Measurements from ENCODE around the gene MYO1G. TPM values are rescaled to one million over a fixed set of nuclear protein-coding genes. Genes with fewer than 3 reads are reported as not detected.
A peak's percentile ranks its signal among the peaks of the same experiment; 100 is the strongest.
"Not testable (repeated sequence)": the region's sequence is repeated elsewhere in the genome, so short reads cannot be mapped to it uniquely, and the experiment has no call there.

MYO1G gene
- total and polyA plus RNA-seq, 9 of the 15 experiments (the other 6 are each of a cell fraction or from before 2014, with no cell fraction given) = 0.03 to 0.62 (median 0.13) TPM; not detected in 1

DNA sequence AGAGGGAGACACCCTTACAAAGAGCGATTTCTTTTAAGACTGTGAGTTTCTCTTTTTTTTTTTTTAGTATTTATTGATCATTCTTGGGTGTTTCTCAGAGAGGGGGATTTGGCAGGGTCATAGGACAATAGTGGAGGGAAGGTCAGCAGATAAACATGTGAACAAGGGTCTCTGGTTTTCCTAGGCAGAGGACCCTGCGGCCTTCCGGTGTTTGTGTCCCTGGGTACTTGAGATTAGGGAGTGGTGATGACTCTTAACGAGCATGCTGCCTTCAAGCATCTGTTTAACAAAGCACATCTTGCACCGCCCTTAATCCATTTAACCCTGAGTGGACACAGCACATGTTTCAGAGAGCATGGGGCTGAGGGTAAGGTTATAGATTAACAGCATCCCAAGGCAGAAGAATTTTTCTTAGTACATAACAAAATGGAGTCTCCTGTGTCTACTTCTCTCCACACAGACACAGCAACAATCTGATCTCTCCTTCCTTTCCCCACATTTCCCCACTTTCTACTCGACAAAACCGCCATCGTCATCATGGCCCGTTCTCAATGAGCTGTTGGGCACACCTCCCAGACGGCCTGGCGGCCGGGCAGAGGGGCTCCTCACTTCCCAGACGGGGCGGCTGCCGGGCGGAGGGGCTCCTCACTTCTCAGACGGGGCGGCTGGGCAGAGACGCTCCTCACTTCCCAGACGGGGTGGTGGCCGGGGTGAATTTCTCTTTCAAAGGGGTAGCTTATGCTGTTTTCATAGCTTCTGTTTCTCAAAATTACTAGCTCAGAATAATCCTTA, 13.4 kb upstream of the MYO1G start:
- ATAC-seq; H3K4me3 ChIP-seq; in situ Hi-C loops (cut with MboI); H3K27me3 ChIP-seq (ENCODE audit: control insufficient read depth in 2 of 2, insufficient read depth in 2 of 2, low read length in 2 of 2); intact Hi-C loops (cut with micrococcal nuclease); H3K9me3 ChIP-seq (replicated peaks; ENCODE audit: control insufficient read depth, insufficient read depth, low read depth, low read length); H3K79me2 ChIP-seq (ENCODE audit: control insufficient read depth, insufficient read depth, low read length); H3K4me2 ChIP-seq (ENCODE audit: insufficient read depth, low read length); H4K20me1 ChIP-seq (replicated peaks; ENCODE audit: control insufficient read depth, insufficient read depth, low read length); FAIRE-seq; BruUV-seq (replicated peaks); CTCF ChIA-PET (ENCODE audit: low intra/inter-chr PET ratio); H3K36me3 ChIP-seq (ENCODE audit: control insufficient read depth, insufficient read depth, low read length); H3K9me1 ChIP-seq (ENCODE audit: control insufficient read depth, insufficient read depth, low read length): not testable (repeated sequence)
- Histone ChIP-seq H2AFZ (ENCODE audit: low read depth, low read length) (peak overlapping the region; percentile 82), H3K27ac (ENCODE audit: extremely low read depth, low read depth, low read length) (peak overlapping the region; percentile 84), H3K9ac (ENCODE audit: insufficient read depth in 1 of 2, low read depth in 2 of 2, low read length in 2 of 2) (peak overlapping the region in 1 of 2 experiments; percentile 59; a peak in 2 of 4 replicates), H3K4me1 (replicated peaks in 1 of 2; ENCODE audit: control insufficient read depth in 2 of 2, insufficient read depth in 2 of 2, low read length in 2 of 2) (peaks cover 28 to 63% of the 10 kb centered on the region in 2 experiments)
- POLR2A ChIA-PET = interaction anchor here (0.6 to 1.0 kb wide), 3 partner anchors 10 to 119 kb away, joined by 3 read pairs; partner anchors contain the start of gene TBRG4
- DNase-seq (ENCODE audit: extremely low read depth in 1 of 4, low spot score in 3 of 4) = peak in 1 of 4 experiments; percentile 59
- 40% methylated on average over 9 of the region's 21 CpGs for WGBS (ENCODE audit: insufficient coverage, low coverage, missing lambda C conversion rate)
- TF ChIP-seq ZBTB17 (CRISPR knock-in tag; IDR thresholded peaks at IDR 0.05) = peak; percentile 88
- peak; percentile 69; the same call in 1 of the 2 replicates for TF ChIP-seq NFXL1 (CRISPR knock-in tag; IDR thresholded peaks at IDR 0.05)
- TF ChIP-seq POLR2AphosphoS5 (IDR thresholded peaks at IDR 0.05; ENCODE audit: control insufficient read depth, insufficient read depth, low read depth, low read length) = peak; percentile 33; the same call in 1 of the 2 replicates
- TF ChIP-seq KDM1A (IDR thresholded peaks at IDR 0.05) = peak; percentile 77 to 81
- peak; percentile 98 for TF ChIP-seq DMBX1 (CRISPR knock-in tag; IDR thresholded peaks at IDR 0.05; ENCODE audit: borderline replicate concordance)
- TF ChIP-seq KLF13 (tag; IDR thresholded peaks at IDR 0.05; ENCODE audit: borderline replicate concordance, low read depth) = peak; percentile 67; the same call in 1 of the 2 replicates
- TF ChIP-seq ETV1 (tag; conservative IDR thresholded peaks at IDR 0.05; ENCODE audit: low read depth) = peak; percentile 74
- TF ChIP-seq GTF2A2 (tag; IDR thresholded peaks at IDR 0.05) = peak; percentile 59; the same call in 1 of the 2 replicates
- peak; percentile 84 for TF ChIP-seq TCF3 (CRISPR knock-in tag; IDR thresholded peaks at IDR 0.05)
- TF ChIP-seq, protein P1, sequence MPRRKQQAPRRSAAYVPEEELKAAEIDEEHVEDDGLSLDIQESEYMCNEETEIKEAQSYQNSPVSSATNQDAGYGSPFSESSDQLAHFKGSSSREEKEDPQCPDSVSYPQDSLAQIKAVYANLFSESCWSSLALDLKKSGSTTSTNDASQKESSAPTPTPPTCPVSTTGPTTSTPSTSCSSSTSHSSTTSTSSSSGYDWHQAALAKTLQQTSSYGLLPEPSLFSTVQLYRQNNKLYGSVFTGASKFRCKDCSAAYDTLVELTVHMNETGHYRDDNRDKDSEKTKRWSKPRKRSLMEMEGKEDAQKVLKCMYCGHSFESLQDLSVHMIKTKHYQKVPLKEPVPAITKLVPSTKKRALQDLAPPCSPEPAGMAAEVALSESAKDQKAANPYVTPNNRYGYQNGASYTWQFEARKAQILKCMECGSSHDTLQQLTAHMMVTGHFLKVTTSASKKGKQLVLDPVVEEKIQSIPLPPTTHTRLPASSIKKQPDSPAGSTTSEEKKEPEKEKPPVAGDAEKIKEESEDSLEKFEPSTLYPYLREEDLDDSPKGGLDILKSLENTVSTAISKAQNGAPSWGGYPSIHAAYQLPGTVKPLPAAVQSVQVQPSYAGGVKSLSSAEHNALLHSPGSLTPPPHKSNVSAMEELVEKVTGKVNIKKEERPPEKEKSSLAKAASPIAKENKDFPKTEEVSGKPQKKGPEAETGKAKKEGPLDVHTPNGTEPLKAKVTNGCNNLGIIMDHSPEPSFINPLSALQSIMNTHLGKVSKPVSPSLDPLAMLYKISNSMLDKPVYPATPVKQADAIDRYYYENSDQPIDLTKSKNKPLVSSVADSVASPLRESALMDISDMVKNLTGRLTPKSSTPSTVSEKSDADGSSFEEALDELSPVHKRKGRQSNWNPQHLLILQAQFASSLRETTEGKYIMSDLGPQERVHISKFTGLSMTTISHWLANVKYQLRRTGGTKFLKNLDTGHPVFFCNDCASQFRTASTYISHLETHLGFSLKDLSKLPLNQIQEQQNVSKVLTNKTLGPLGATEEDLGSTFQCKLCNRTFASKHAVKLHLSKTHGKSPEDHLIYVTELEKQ (CRISPR knock-in tag; IDR thresholded peaks at IDR 0.05) = peak; percentile 88
- peak; percentile 75; the same call in 1 of the 2 replicates for TF ChIP-seq ZNF766 (CRISPR knock-in tag; conservative IDR thresholded peaks at IDR 0.05)
- peak; percentile 78; the same call in 1 of the 2 replicates for TF ChIP-seq ZNF133 (CRISPR knock-in tag; IDR thresholded peaks at IDR 0.05)
- peak; percentile 37 to 63; a peak in 3 of 4 replicates for TF ChIP-seq TRIM24 (IDR thresholded peaks at IDR 0.05)
- peak; percentile 88 for TF ChIP-seq ZNF41 (CRISPR knock-in tag; conservative IDR thresholded peaks at IDR 0.05)
- TF ChIP-seq, protein P2, sequence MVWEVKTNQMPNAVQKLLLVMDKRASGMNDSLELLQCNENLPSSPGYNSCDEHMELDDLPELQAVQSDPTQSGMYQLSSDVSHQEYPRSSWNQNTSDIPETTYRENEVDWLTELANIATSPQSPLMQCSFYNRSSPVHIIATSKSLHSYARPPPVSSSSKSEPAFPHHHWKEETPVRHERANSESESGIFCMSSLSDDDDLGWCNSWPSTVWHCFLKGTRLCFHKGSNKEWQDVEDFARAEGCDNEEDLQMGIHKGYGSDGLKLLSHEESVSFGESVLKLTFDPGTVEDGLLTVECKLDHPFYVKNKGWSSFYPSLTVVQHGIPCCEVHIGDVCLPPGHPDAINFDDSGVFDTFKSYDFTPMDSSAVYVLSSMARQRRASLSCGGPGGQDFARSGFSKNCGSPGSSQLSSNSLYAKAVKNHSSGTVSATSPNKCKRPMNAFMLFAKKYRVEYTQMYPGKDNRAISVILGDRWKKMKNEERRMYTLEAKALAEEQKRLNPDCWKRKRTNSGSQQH (CRISPR knock-in tag; IDR thresholded peaks at IDR 0.05) = peak; percentile 87; the same call in 1 of the 2 replicates
- TF ChIP-seq ERF (CRISPR knock-in tag; IDR thresholded peaks at IDR 0.05) = peak; percentile 82; the same call in 1 of the 2 replicates
- TF ChIP-seq ZNF584 (CRISPR knock-in tag; IDR thresholded peaks at IDR 0.05; ENCODE audit: low read depth) = peak; percentile 51; the same call in 1 of the 2 replicates
- peak; percentile 77 for TF ChIP-seq MECOM (CRISPR knock-in tag; IDR thresholded peaks at IDR 0.05)
